ENCODE measurements around the gene CUX1. TPM values are rescaled to one million over a fixed set of nuclear protein-coding genes. Genes with fewer than 3 reads are reported as not detected.

Gene CUX1
- total and polyA plus RNA-seq, 2 donors (not counting 1 experiment from before 2014, with no cell fraction given) = 10.8 to 86.5 TPM

DNA sequence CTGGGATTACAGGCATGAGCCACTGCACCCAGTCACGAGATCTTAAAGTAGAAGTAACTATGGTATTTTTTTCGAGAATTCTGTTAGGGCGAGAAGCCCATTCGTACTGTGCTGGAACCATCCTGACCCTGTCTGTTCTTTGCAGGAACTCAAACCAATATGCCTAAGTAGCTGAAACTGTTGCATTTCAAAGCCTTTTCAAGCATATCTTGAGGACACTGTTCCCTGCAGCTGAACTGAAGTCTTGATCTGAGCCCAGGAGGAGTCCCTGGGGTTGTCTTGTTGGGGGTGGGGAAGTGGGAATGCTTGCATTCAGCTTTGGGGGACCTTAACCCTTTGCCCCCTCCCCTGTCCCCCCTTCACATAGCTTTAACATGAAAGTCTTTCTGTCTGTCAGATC lies 61.5 kb downstream of the CUX1 start:
- Histone ChIP-seq H4K20me1 (ENCODE audit: control insufficient read depth, insufficient read depth, low read length, poor library complexity, severe bottlenecking) (peaks cover 57% of the 10 kb centered on the region), H3K4me2 (replicated peaks; ENCODE audit: low read depth, low read length, poor library complexity, severe bottlenecking) (no peak overlapping the region), H3K9me3 (ENCODE audit: control extremely low read depth in 1 of 3, control insufficient read depth in 2 of 3, insufficient read depth in 1 of 3, low read length in 2 of 3) (no peaks in the 10 kb centered on the region), H3K4me3 (ENCODE audit: control extremely low read depth in 1 of 5, extremely low read depth in 1 of 5, insufficient read depth in 1 of 5, low read depth in 2 of 5, low read length in 4 of 5) (no peak overlapping the region), H3K4me1 (ENCODE audit: control insufficient read depth in 2 of 2, insufficient read depth in 2 of 2, low read length in 2 of 2) (peaks cover 16 to 22% of the 10 kb centered on the region in 2 donors), H3K27ac (ENCODE audit: low read length in 2 of 2) (no peak overlapping the region), H3K36me3 (replicated peaks in 1 of 2; ENCODE audit: control extremely low read depth in 1 of 2, control insufficient read depth in 1 of 2, extremely low read depth in 1 of 2, insufficient read depth in 2 of 2, low read length in 1 of 2) (peaks cover 0 to 3% of the 10 kb centered on the region in 2 experiments), H3K79me2 (ENCODE audit: control insufficient read depth, insufficient read depth, low read length) (peaks cover 93% of the 10 kb centered on the region), H3K27me3 (replicated peaks in 1 of 4; ENCODE audit: control extremely low read depth in 1 of 4, control insufficient read depth in 3 of 4, insufficient read depth in 4 of 4, low read length in 3 of 4) (no peaks in the 10 kb centered on the region), H3K9ac (ENCODE audit: low read length) (no peak overlapping the region), H2AFZ (ENCODE audit: insufficient read depth, low read depth, low read length, poor library complexity, severe bottlenecking) (no peak overlapping the region)
- no peak for TF ChIP-seq CTCF (IDR thresholded peaks at IDR 0.05)
- TF ChIP-seq EZH2 (IDR thresholded peaks at IDR 0.05; ENCODE audit: borderline replicate concordance, insufficient read depth, low read depth, low read length, poor library complexity, severe bottlenecking) = no peak
- Mint-ChIP-seq H3K4me3 (no peak overlapping the region), H3K4me1 (peaks cover 26% of the 10 kb centered on the region), H3K27me3 (no peaks in the 10 kb centered on the region), H3K9me3 (ENCODE audit: insufficient read depth) (no peaks in the 10 kb centered on the region), H3K27ac (no peak overlapping the region)
- ATAC-seq (ENCODE audit: low read depth) (no peak), DNase-seq (no peak)
- CTCF ChIA-PET = no interaction called here
- 100% methylated on average over 4 of the region's 4 CpGs for WGBS (ENCODE audit: insufficient coverage)
- intact Hi-C loops (cut with micrococcal nuclease) = no loop called here
- POLR2A ChIA-PET = no interaction called here

DNA sequence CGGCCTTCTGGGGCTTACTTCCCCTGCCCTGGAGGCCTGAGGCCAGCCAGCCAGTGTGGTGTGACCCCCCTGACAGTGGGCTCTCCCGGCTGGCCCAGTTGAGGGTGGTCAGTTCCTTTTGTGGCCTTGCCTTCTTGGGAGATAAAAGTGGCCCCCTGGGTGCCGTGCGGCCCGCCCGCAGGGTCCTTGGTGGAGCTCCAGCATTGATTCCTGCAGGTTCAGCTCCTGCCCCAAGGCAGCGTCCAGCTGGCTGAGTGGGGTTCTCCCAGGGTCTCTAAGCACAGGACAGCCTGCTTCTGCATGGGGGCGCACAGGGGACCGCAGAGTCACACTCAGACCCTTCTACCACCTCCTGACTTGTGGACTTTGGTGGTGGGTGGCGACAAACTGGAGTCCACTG lies 62.1 kb downstream of the CUX1 start:
- H3K4me3 Mint-ChIP-seq = no peak overlapping the region

More for the DNA sequence above, 62.1 kb downstream of the CUX1 start:
- no peaks in the 10 kb centered on the region for H3K27me3 ChIP-seq (replicated peaks in 1 of 4; ENCODE audit: control extremely low read depth in 1 of 4, control insufficient read depth in 3 of 4, insufficient read depth in 4 of 4, low read length in 3 of 4)
- ATAC-seq (ENCODE audit: low read depth) (no peak), DNase-seq (no peak)
- H3K36me3 ChIP-seq (replicated peaks in 1 of 2; ENCODE audit: control extremely low read depth in 1 of 2, control insufficient read depth in 1 of 2, extremely low read depth in 1 of 2, insufficient read depth in 2 of 2, low read length in 1 of 2) = no peaks in the 10 kb centered on the region
- ChIA-PET POLR2A (no interaction called here), CTCF (no interaction called here)
- H2AFZ ChIP-seq (ENCODE audit: insufficient read depth, low read depth, low read length, poor library complexity, severe bottlenecking) = no peak overlapping the region
- peaks cover 60% of the 10 kb centered on the region for H4K20me1 ChIP-seq (ENCODE audit: control insufficient read depth, insufficient read depth, low read length, poor library complexity, severe bottlenecking)
- peaks cover 93% of the 10 kb centered on the region for H3K79me2 ChIP-seq (ENCODE audit: control insufficient read depth, insufficient read depth, low read length)
- H3K9me3 Mint-ChIP-seq (ENCODE audit: insufficient read depth) = no peaks in the 10 kb centered on the region
- H3K4me2 ChIP-seq (replicated peaks; ENCODE audit: low read depth, low read length, poor library complexity, severe bottlenecking) = no peak overlapping the region
- TF ChIP-seq CTCF (IDR thresholded peaks at IDR 0.05) = no peak
- TF ChIP-seq EZH2 (IDR thresholded peaks at IDR 0.05; ENCODE audit: borderline replicate concordance, insufficient read depth, low read depth, low read length, poor library complexity, severe bottlenecking) = no peak
- H3K9ac ChIP-seq (ENCODE audit: low read length) = no peak overlapping the region
- H3K27ac ChIP-seq (ENCODE audit: low read length in 2 of 2) = no peak overlapping the region
- H3K4me1 ChIP-seq (ENCODE audit: control insufficient read depth in 2 of 2, insufficient read depth in 2 of 2, low read length in 2 of 2) = peaks cover 22 to 28% of the 10 kb centered on the region in 2 donors
- H3K4me1 Mint-ChIP-seq = peaks cover 33% of the 10 kb centered on the region
- no peaks in the 10 kb centered on the region for H3K27me3 Mint-ChIP-seq
- intact Hi-C loops (cut with micrococcal nuclease) = no loop called here
- no peaks in the 10 kb centered on the region for H3K9me3 ChIP-seq (ENCODE audit: control extremely low read depth in 1 of 3, control insufficient read depth in 2 of 3, insufficient read depth in 1 of 3, low read length in 2 of 3)
- H3K27ac Mint-ChIP-seq = no peak overlapping the region
- H3K4me3 ChIP-seq (ENCODE audit: control extremely low read depth in 1 of 5, extremely low read depth in 1 of 5, insufficient read depth in 1 of 5, low read depth in 2 of 5, low read length in 4 of 5) = no peak overlapping the region
- 91% methylated on average over 6 of the region's 10 CpGs for WGBS (ENCODE audit: insufficient coverage)
